ENCODE results near the gene OXT.

Gene OXT

GRCh38 chr20:3041854-3042409 is 29.5 kb upstream of the OXT start:
- TF ChIP-seq FOXP2 (optimal IDR thresholded peaks at IDR 0.05; ENCODE audit: borderline replicate concordance, extremely low read depth, extremely low read length, insufficient read depth) (no peak), REST (IDR thresholded peaks at IDR 0.05; ENCODE audit: insufficient read depth in 1 of 2, low read depth in 2 of 2, low read length in 2 of 2) (no peak), POLR2AphosphoS5 (IDR thresholded peaks at IDR 0.05; ENCODE audit: low read depth, low read length) (no peak), TAF1 (IDR thresholded peaks at IDR 0.05; ENCODE audit: borderline replicate concordance, insufficient read depth, low read length) (no peak), SIN3A (IDR thresholded peaks at IDR 0.05; ENCODE audit: borderline replicate concordance, insufficient read depth, low read length) (no peak)

- TF ChIP-seq TAF1 (IDR thresholded peaks at IDR 0.05; ENCODE audit: borderline replicate concordance, insufficient read depth, low read length) (no peak), POLR2AphosphoS5 (IDR thresholded peaks at IDR 0.05; ENCODE audit: low read depth, low read length) (no peak), FOXP2 (optimal IDR thresholded peaks at IDR 0.05; ENCODE audit: borderline replicate concordance, extremely low read depth, extremely low read length, insufficient read depth) (no peak), REST (IDR thresholded peaks at IDR 0.05; ENCODE audit: insufficient read depth in 1 of 2, low read depth in 2 of 2, low read length in 2 of 2) (no peak), SIN3A (IDR thresholded peaks at IDR 0.05; ENCODE audit: borderline replicate concordance, insufficient read depth, low read length) (no peak)
These were observed 28.8 kb upstream of the OXT start for GRCh38 chr20:3042625-3043024.

GRCh38 chr20:3043322-3043721 is 28.1 kb upstream of the OXT start, which contains the start of gene GNRH2:
Gene GNRH2, plus strand, starts transcription at chr20:3043622. Its CDS starts 793 bp downstream, at chr20:3044415.
- TF ChIP-seq POLR2AphosphoS5 (IDR thresholded peaks at IDR 0.05; ENCODE audit: low read depth, low read length), result no peak
- no peak for TF ChIP-seq TAF1 (IDR thresholded peaks at IDR 0.05; ENCODE audit: borderline replicate concordance, insufficient read depth, low read length)
- no peak for TF ChIP-seq REST (IDR thresholded peaks at IDR 0.05; ENCODE audit: insufficient read depth in 1 of 2, low read depth in 2 of 2, low read length in 2 of 2)

GRCh38 chr20:3044336-3044965 is 27.0 kb upstream of the OXT start:
- TF ChIP-seq TAF1 (IDR thresholded peaks at IDR 0.05; ENCODE audit: borderline replicate concordance, insufficient read depth, low read length) (no peak), REST (IDR thresholded peaks at IDR 0.05; ENCODE audit: insufficient read depth in 1 of 2, low read depth in 2 of 2, low read length in 2 of 2) (no peak), SIN3A (IDR thresholded peaks at IDR 0.05; ENCODE audit: borderline replicate concordance, insufficient read depth, low read length) (no peak), FOXP2 (optimal IDR thresholded peaks at IDR 0.05; ENCODE audit: borderline replicate concordance, extremely low read depth, extremely low read length, insufficient read depth) (no peak), POLR2AphosphoS5 (IDR thresholded peaks at IDR 0.05; ENCODE audit: low read depth, low read length) (no peak)

Data from PFSK-1 (cell line).